WTC11 (cell line): ENCODE data around the gene CTNND2. TPM values are rescaled to one million over a fixed set of nuclear protein-coding genes. Genes with fewer than 3 reads are reported as not detected.

Experiments used
- ATAC-seq: fragments of 200-7000 bp; cut with Tn5 transposase; 2 replicates; pipeline ENCODE4 v1.10.0; 2021; ENCODE audit warnings: mild to moderate bottlenecking, moderate library complexity
- CTCF ChIA-PET: fragments of 300-600 bp; sonication (Branson Sonifier 250); formaldehyde crosslinking; loops from one replicate; lab custom pipeline; 2021; ENCODE audit warnings: antibody characterized with exemption; lab: Charles Lee
- POLR2A ChIA-PET: fragments of 350-600 bp; sonication (Branson Sonifier 250); formaldehyde crosslinking; loops from one replicate; lab custom pipeline; 2021; ENCODE audit warnings: antibody characterized with exemption; lab: Charles Lee
- DNase-seq: peaks from one replicate; pipeline ENCODE4 v3.0.0; 2021; ENCODE audit warnings: low spot score
- H3K27ac Mint-ChIP-seq: 2 replicates; pipeline ENCODE4 v1.8.0; 2021; ENCODE audit warnings: mixed read lengths
- H3K27me3 Mint-ChIP-seq: 2 replicates; pipeline ENCODE4 v1.8.0; 2021; ENCODE audit warnings: low read depth, mild to moderate bottlenecking, moderate library complexity, mixed read lengths
- H3K36me3 Mint-ChIP-seq: 2 replicates; pipeline ENCODE4 v1.8.0; 2021; ENCODE audit warnings: mixed read lengths
- H3K4me1 Mint-ChIP-seq: 2 replicates; pipeline ENCODE4 v1.8.0; 2022; ENCODE audit warnings: mixed read lengths
- H3K4me3 Mint-ChIP-seq: 2 replicates; pipeline ENCODE4 v1.8.0; 2021; ENCODE audit warnings: mild to moderate bottlenecking, moderate library complexity, mixed read lengths
- H3K9me3 Mint-ChIP-seq: 2 replicates; pipeline ENCODE4 v1.8.0; 2021; ENCODE audit warnings: mixed read lengths
- AFF4 ChIP-seq: sonication (generic); formaldehyde crosslinking; IDR thresholded peaks from 2 replicates; pipeline ENCODE4 v1.8.1; 2023; ENCODE audit warnings: mild to moderate bottlenecking, missing genetic modification reagents, borderline replicate concordance
- AR ChIP-seq: fragments of 250-450 bp; sonication (Bioruptor Pico); IDR thresholded peaks from 2 replicates; pipeline ENCODE4 v1.9.0; 2021; ENCODE audit warnings: mild to moderate bottlenecking
- ATF1 ChIP-seq: sonication (generic); formaldehyde crosslinking; IDR thresholded peaks from 2 replicates; pipeline ENCODE4 v1.8.1; 2023; ENCODE audit warnings: mild to moderate bottlenecking, moderate library complexity, missing genetic modification reagents
- ATF2 ChIP-seq: sonication (generic); formaldehyde crosslinking; IDR thresholded peaks from 2 replicates; pipeline ENCODE4 v1.8.1; 2022; ENCODE audit warnings: low read depth, missing genetic modification reagents, borderline replicate concordance
- E2F5 ChIP-seq: sonication (generic); formaldehyde crosslinking; IDR thresholded peaks from 2 replicates; pipeline ENCODE4 v1.8.1; 2022; ENCODE audit warnings: mild to moderate bottlenecking, moderate library complexity, missing genetic modification reagents
- ELF4 ChIP-seq: sonication (generic); formaldehyde crosslinking; IDR thresholded peaks from 2 replicates; pipeline ENCODE4 v1.8.1; 2022; ENCODE audit warnings: low read depth, mild to moderate bottlenecking, moderate library complexity, missing genetic modification reagents
- ERG ChIP-seq: fragments of 250-450 bp; sonication (Bioruptor Pico); IDR thresholded peaks from 2 replicates; pipeline ENCODE4 v1.8.0; 2021; ENCODE audit warnings: mild to moderate bottlenecking
- ESRRA ChIP-seq: sonication (generic); formaldehyde crosslinking; IDR thresholded peaks from 2 replicates; pipeline ENCODE4 v1.8.1; 2022; ENCODE audit warnings: mild to moderate bottlenecking, missing genetic modification reagents, borderline replicate concordance
- FOXP4 ChIP-seq: sonication (generic); formaldehyde crosslinking; IDR thresholded peaks from 2 replicates; pipeline ENCODE4 v1.8.0; 2022; ENCODE audit warnings: mild to moderate bottlenecking, missing genetic modification reagents
- GRHL2 ChIP-seq: fragments of 250-450 bp; sonication (Bioruptor Pico); IDR thresholded peaks from 2 replicates; pipeline ENCODE4 v1.8.0; 2022; ENCODE audit warnings: mild to moderate bottlenecking, moderate library complexity; ENCODE audit not compliant: insufficient replicate concordance, severe bottlenecking
- IRF1 ChIP-seq: sonication (generic); formaldehyde crosslinking; IDR thresholded peaks from 2 replicates; pipeline ENCODE4 v1.8.0; 2023; ENCODE audit warnings: missing genetic modification reagents
- IRF2 ChIP-seq: sonication (generic); formaldehyde crosslinking; IDR thresholded peaks from 2 replicates; pipeline ENCODE4 v1.8.0; 2022; ENCODE audit warnings: low read depth, missing genetic modification reagents, borderline replicate concordance
- USF1 ChIP-seq: sonication (generic); formaldehyde crosslinking; IDR thresholded peaks from 2 replicates; pipeline ENCODE4 v1.8.0; 2022; ENCODE audit warnings: mild to moderate bottlenecking, missing genetic modification reagents
- USF2 ChIP-seq: sonication (generic); formaldehyde crosslinking; IDR thresholded peaks from 2 replicates; pipeline ENCODE4 v1.8.1; 2023; ENCODE audit warnings: mild to moderate bottlenecking, missing genetic modification reagents, moderate library complexity
- ZMAT4 ChIP-seq: fragments of 250-450 bp; sonication (Bioruptor Pico); IDR thresholded peaks from 2 replicates; pipeline ENCODE4 v1.9.0; 2021; ENCODE audit warnings: mild to moderate bottlenecking
- ZNF263 ChIP-seq: sonication (generic); formaldehyde crosslinking; IDR thresholded peaks from 2 replicates; pipeline ENCODE4 v1.8.1; 2022; ENCODE audit warnings: low read depth, mild to moderate bottlenecking, moderate library complexity, missing genetic modification reagents
- total RNA-seq: library from RNA; stranded (reverse); gene quantifications from 3 replicates; pipeline ENCODE4 v1.2.3, GENCODE V29; 2021

The CTNND2 gene
- total RNA-seq, 1 experiment from 2014 or later, result 11.9 TPM

GRCh38 chr5:11482011-11482410 is 422.2 kb downstream of the CTNND2 start:
- Mint-ChIP-seq H3K27me3 (no peaks in the 10 kb centered on the region), H3K27ac (no peak overlapping the region), H3K4me1 (peaks cover 5% of the 10 kb centered on the region), H3K36me3 (no peaks in the 10 kb centered on the region), H3K4me3 (no peak overlapping the region), H3K9me3 (no peaks in the 10 kb centered on the region)
- POLR2A ChIA-PET, result no interaction called here
- CTCF ChIA-PET, result no interaction called here
- no peak for TF ChIP-seq IRF2 (CRISPR knock-in tag)
- no peak for TF ChIP-seq AR (CRISPR knock-in tag)
- no peak for TF ChIP-seq ERG
- TF ChIP-seq AFF4 (CRISPR knock-in tag), result no peak
- no peak for TF ChIP-seq GRHL2 (CRISPR knock-in tag)
- TF ChIP-seq E2F5 (CRISPR knock-in tag), result no peak
- TF ChIP-seq ELF4 (CRISPR knock-in tag), result no peak
- TF ChIP-seq ZNF263 (CRISPR knock-in tag), result no peak
- TF ChIP-seq IRF1 (CRISPR knock-in tag), result no peak
- TF ChIP-seq FOXP4, result no peak
- no peak for TF ChIP-seq ATF1
- no peak for TF ChIP-seq USF2 (CRISPR knock-in tag)
- no peak for TF ChIP-seq ZMAT4 (CRISPR knock-in tag)
- no peak for TF ChIP-seq ATF2
- TF ChIP-seq ESRRA (CRISPR knock-in tag), result no peak
- TF ChIP-seq USF1 (CRISPR knock-in tag), result no peak
- DNase-seq, result no peak
- no peak for ATAC-seq
